Activated T-helper 1 cell treated with Interleukin-2 at 50 U/mL for 16 hours (primary cell): ENCODE results near the gene TMEM107.
"Not testable (repeated sequence)": the region's sequence is repeated elsewhere in the genome, so short reads cannot be mapped to it uniquely, and the experiment has no call there.

Experiments
- DNase-seq: peaks from one replicate; pipeline ENCODE4 v3.0.0-alpha.2; 2020; ENCODE audit warnings: low read depth

TMEM107 gene

DNA sequence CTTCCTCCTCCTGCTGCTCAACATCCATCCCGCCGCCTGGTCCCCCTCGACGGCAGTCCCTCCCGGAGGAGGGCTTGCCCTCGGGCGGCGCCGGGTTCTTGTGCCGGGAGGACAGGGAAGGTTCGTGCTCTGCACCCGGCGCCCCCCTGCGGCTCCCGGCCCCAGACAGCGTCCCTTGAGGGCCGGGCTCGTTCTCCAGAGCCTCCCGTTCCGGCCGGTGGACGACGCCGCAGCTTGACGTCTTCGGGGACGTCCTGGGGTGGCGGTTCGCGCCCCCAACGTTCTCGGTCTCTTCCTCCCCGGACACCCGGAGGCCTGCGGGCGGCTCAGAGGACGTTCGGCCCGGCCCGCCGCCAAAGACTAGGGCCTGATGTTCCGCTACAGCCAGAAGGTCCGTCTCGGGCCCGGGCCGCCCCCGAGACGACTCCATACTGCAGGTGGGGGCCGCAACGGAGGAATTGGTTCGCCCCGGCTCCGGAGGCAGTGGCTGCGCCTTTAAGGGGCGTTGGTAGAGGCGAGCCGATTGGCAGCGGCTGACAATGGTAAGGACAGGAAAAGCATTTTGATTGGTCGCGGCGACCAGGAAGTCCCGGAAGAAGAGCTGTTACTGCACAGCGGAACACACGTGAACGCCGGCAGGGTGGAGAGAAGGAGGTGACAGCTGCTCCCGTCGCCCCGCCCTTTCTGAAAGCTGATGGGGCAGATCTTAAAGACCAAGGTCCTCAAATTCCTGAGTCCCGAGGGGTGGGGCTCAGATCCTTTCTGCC lies 13.7 kb upstream of the TMEM107 start, which contains the start of gene BORCS6:
Gene BORCS6, minus strand, starts transcription at position 470 of the 767 bp plus-strand sequence. Its CDS starts 40 bp downstream, at position 430.
- peak; percentile 90 for DNase-seq

DNA sequence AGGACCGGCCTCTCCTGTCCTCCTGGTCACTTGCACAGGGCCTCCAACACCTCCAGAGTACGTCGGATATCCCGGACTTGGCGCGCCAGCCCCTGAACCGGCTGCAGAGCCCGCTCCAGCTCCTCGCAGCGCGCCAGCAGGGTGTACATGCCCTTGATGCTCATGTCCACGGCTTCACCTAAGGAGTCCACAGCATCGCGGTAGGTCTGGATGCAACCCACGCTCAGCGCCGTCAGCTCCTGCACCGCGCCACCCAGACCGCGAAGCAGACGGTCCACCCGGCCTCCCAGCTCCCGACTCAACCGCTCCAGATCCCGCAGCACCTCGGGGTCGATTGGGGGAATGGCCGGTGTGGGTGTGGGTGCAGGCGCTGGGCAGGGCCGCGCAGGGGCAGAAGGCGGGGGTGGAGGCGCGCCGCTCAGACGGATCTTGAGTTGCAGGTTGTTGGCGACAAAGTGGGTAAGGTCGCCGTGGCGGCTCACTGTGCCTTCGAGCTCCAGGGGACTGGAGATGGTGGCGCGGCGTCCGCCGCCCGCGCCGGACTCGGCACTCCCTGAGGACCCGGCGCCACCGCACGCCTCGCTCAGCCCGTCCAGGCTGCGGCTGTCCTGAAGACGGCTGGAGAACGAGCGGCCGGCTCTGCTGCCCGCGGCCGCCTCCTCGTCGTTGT lies 13.0 kb upstream of the TMEM107 start:
- DNase-seq: no peak

DNA sequence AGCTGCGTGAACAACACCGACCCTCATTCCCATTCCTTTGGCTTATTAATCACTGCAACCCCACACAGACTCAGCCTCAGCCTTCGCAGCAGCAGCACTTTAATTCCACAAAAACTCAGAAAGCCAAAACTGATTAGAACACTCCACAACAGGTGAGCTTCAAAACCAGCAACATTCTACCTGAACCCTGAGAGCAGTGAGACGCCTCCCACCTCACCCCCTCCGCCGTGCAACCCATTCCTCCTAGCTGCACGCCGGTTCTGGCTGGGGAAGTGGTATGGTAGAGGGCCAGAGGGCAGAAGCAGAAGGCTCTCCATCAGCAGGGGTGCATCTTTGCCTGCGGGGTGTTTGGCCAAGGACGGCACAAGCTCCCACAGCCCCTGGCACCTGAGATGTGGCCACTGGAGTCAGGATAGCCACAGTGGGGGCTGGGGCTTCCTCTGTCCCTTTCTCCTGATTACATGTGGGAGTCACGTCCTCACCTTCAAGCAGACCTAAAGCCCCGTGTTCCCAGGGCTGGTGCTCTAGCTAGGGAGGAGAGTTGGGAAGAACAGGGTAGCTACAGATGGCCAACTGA lies 12.2 kb upstream of the TMEM107 start:
- DNase-seq: no peak

DNA sequence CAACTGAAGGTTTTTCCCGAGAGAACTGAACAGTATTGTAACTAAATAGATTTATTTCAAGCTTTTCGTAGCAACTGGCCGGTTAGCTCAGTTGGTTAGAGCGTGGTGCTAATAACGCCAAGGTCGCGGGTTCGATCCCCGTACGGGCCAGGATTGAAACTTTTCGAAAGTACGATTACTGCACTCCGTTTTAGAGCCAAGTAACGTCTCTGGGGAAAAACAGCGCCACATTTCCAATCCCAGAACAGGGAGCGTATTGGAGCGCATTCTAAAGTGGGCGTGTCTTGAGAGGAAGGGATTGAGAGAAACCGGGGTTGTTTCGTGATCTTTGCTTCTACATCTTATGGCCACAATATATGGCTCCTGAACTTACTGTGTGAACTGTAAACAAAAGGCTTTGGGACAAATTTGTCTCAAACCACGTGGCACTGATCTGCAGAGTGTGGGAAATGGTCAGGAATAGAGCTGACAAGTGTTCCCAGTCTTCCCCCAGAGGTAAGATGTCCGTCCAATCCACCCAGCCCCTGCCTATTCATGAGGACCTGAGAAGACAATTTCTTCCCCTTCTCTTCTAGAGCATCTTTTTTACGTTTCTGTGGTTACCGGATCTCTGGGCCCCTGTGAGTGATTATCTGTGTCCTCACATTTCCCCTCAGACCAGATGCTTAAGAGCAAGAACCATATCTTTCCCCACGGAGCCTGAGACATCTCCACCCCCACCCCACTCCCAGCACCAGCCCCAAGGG lies 11.5 kb upstream of the TMEM107 start:
- DNase-seq: peak; percentile 69

DNA sequence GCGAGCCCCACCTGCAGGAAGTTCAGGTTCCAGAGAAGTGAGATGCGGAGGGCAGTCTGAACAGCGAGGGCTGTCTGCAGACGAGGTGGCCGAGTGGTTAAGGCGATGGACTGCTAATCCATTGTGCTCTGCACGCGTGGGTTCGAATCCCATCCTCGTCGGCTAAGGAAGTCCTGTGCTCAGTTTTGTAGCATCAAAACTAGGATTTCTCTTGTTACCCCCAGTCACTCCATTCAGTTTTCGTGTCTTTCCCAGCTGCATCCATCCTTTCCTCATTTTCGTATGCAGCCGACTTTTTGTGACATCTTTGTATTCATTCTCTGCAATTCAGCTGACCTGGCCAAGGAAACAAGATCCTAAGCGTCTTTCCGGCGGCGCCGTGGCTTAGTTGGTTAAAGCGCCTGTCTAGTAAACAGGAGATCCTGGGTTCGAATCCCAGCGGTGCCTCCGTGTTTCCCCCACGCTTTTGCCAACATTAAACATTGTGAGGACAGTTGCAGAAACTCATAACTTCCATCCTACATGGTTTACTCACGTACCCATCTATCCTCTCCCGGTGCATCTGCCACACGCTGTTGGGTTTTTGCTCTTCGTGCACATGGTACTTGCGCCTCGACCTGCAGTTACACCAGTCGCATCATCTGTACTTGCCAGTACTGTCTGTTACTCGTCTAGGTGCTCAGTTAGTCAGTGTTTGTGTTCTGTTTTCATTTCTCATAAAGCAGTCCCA lies 10.8 kb upstream of the TMEM107 start:
- peak; percentile 79 for DNase-seq

DNA sequence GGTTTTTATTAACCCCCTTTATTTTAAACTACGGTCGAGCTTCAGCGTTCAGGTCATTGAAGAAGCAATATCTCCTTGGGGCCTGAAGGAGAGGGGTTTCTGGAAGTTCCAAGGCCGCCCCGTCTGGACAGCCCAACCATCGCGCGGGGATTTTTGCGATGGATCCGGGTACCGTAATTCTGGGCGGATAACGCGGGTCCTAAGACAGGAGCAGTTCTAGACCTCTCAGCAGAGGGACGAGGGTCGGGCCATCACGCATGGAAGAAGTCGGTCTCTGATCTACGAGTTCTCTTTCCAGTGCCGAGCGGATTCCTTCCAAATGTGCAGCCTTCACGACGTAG lies 10.2 kb upstream of the TMEM107 start:
- no peak for DNase-seq

DNA sequence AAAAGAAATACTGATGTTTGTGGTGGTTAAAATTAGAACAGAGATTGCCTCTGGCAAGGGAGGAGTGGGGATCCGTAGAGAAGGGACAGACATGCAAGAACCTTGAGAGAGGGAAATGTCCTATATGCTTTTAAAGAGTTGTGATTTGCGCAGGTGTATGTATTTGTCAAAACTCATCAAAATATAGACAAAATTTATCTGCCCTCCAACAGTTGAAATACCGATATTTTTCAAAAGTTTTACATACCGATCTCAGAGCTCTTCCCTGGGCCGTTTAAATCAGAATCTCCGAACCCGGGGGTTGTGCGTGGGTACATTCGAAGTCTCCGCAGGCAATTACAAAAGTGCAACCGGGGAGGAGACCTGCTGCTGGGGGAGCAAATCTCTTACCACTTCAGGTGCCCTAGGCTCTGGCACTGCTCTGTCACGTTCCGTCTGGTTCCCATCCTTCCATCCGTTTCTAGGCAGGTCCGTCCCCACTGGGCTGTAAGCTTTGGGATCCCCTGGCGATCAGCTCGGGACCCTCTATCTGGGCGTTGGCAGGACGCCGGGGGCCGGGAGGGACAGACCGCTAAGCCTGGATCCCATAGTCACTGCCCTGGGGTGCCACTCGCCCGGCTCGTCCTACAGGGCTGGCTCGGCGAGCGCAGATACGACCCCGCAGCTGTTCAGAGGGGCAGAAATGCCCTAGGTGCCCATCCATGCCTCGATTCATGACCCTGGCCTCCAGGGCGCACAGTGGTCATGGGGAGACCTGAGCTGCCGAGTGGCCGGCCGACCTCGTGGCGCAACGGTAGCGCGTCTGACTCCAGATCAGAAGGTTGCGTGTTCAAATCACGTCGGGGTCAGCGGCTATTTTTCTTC lies 9.6 kb upstream of the TMEM107 start:
- DNase-seq: peak; percentile 83

DNA sequence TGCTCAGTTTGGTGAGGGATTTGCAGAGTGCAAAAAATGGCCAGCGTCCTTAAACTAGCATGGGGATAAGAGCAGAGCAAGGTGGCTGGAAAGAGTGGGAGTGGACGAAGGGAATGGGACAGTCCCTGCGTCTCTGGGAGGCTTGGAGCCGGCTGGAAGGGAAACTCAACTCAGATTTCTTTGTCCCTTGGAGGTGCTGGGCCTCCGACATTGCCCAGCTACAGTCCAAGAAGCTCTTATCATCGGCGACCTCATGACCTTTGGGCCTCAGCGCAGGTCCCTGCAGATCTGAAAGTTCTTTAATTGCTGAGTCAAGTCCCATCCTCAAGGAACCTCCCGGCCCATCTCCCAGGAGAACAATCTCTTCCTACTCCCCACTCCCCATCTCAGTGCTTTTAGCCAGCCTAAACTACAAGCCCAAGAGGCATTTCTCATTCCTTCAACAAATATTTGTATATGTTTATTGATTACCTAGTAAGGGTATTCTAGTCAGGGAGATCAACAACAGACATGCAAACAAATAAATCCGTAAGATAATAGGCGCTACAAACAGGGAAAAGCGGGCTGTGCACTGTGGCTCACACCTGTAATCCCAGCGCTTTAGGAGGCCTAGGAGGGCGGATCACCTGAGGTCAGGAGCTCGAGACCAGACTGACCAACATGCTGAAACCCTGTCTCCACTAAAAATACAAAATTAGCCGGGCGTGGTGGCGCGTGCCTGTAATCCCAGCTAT lies 985 bp upstream of the TMEM107 start:
- DNase-seq: no peak

DNA sequence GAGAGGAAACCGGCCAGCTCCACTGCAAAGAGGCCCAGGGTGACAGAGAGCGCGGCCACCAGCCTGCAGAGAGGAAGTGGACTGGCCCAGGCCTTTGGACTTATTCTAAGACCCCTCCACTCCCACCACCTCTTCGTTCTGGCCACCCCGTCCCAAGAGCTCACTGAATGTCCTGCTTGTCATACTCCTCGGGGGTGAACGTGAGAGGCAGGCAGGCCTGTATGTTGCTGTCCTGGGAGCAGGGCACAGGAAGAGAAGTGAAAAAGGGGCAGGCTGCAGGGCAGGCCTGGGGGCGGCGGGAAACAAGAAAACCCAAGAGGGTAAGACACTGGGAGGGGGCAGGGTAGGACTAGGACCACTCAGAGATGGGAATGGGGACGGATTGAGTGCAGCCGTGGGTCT lies 384 bp downstream of the TMEM107 start:
- DNase-seq: no peak

DNA sequence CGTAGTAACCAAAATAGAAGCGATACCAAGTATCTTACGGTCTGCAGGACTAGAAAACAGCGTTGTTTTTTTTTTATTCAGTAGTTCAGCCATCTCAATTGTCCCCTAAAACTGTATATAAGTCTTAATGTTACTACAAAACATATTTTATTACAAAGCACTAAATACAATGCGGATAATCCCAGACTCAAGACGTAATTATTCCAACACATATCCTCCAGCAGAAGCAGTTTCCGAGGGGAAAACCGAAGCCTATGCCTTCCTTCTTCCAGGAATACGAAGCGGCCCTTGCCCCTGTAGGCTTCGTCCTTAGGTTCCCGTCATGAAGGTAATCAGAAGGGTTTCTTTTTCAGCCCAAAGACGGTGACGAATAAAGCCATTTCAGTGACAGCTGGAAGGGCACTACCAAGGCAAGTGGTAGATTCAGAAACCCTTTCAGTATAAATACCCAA lies 2.3 kb downstream of the TMEM107 start:
- DNase-seq: no peak

DNA sequence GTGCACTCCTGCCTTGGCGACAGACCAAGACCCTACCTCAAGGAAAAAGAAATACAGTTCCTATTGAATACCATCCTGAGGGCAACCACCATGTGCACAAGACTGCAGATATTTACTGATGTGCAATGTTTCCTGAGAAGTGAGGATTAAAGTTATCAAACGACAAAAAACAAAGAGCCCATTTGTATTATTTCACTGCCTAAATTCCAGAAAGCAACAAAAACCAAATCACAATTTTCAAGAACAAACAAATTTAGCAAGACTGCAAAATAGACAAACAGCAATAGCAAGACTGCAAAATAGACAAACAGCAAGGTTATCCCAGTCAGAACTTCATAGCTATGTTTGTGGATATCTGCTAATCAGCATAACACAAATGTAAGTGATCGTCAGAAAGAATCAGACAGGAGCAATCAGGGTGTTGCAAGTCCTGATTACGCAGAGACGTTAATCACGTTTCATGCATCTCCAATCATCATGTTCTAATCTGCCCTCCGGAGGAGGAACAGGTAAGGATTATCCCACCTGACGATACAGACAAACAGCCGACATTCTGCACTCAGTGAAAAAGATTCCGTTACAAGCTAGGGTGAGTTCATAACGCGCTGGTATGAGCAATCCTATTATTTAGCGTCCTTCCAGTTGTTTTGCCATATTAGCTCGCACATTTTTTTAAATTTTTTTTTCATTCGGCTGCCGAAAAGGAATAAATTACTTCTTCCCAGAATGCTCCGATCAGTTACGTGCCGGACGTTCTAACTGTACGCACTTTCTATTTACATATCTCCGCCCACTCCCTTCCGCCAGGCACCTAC lies 2.9 kb downstream of the TMEM107 start:
- no peak for DNase-seq

DNA sequence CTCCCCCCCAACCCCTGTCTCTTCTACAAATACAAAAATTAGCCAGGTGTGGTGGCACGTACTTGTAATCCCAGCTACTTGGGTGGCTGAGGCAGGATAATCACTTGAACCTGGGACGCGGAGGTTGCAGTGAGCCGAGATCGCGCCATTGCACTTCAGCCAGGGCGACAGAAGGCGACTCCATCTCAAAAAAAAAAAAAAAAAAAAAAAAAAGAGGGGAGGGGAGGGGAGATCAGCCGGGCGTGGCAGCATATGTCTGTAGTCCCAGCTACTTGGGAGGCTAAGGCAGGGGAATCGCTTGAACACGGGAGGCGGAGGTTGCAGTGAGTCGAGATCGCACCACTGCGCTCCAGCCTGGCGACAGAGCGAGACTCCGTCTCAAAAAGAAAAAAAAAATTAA lies 6.0 kb downstream of the TMEM107 start:
- not testable (repeated sequence) for DNase-seq

DNA sequence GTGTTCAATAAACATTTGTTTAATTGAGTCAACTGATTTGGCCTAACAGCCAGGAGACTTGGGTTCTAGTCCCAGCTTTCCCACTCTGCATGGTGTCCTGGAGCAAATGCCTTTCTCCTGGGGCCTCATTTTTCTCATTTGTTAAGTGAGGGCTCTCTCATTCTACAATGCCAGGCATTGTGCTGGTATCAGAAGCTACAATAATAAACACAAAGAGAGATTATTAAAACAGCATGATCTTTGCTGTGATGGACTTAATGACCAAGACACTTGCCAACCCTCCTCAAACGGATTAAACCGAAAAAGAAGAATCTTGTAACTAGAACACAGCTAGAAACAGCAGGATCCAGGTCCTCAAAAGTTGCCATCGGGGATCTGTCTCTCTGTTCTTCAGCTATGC lies 8.7 kb downstream of the TMEM107 start:
- no peak for DNase-seq

DNA sequence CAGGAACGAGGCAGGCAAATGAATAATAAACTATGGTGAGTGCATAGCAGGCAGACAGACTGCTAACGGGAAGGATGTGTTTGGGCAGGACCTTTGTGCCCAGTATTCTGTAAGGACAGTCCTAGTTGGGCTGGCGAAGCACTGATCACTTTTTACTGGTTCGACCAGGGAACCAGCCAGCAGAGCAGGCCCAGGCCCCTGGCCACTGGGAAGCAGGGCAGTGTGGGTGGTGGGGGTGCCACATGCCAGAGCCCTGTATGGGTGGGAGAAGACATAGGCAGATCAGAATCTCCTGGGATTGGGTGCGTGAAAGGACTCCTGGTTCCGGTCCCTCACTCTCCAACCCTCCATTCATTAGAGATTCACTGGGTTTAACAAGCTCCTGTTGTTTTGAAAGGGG lies 9.4 kb downstream of the TMEM107 start:
- no peak for DNase-seq

DNA sequence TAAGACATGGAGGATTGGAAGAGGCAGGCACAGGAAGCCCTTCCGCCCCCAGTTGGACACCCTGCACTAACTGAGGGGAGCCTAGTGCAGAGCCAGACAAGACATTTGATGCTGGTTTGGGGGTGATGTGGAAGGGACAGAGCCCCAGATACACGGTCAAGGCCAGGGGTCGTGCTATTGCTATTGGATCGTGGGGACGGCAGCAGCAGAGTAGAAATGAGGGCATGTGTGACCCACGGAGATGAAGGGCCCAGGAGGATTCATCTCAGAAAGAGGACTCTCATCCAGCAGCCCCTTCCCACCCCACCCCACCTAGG lies 11.4 kb downstream of the TMEM107 start:
- no peak for DNase-seq

DNA sequence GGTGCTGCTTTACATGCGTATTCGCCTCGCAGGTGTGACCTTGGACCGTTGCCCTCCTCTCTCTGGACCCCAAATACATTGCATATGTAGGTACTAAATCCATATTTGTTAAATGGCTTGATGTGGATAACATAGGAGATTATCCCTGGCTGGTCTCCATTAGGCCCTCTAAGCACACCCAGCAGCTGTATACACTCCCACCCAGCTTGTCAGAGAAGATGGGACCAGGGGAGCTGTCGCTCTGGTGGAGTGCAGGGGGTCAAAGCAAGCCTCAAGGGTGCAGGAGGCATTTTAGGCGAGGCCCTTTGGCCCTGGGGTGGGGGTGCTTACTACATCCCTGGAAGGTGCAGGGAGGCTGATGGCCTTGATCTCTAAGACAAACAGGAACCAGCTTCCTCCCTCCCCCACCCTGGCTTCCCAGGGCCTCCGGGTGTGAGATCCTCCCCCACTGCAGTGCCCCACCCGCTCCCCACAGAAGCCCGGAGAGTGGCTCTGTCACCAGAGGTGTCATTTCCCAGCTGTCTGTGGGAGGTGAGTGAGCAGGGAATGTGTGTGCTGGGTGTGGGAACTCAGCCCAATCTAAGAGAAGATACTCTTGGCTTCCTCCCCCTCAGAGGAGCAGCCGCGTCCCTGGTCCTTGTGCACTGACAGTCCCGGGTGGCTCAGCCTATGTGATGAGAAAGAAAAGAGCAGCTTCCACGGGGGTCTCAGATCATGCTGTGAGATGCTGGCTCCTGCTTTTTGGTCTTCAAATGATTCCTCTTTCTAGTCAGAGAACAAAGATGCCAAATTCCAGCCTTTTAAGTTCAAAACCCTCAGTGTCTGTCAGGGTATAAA lies 12.0 kb downstream of the TMEM107 start:
- DNase-seq: peak; percentile 66

DNA sequence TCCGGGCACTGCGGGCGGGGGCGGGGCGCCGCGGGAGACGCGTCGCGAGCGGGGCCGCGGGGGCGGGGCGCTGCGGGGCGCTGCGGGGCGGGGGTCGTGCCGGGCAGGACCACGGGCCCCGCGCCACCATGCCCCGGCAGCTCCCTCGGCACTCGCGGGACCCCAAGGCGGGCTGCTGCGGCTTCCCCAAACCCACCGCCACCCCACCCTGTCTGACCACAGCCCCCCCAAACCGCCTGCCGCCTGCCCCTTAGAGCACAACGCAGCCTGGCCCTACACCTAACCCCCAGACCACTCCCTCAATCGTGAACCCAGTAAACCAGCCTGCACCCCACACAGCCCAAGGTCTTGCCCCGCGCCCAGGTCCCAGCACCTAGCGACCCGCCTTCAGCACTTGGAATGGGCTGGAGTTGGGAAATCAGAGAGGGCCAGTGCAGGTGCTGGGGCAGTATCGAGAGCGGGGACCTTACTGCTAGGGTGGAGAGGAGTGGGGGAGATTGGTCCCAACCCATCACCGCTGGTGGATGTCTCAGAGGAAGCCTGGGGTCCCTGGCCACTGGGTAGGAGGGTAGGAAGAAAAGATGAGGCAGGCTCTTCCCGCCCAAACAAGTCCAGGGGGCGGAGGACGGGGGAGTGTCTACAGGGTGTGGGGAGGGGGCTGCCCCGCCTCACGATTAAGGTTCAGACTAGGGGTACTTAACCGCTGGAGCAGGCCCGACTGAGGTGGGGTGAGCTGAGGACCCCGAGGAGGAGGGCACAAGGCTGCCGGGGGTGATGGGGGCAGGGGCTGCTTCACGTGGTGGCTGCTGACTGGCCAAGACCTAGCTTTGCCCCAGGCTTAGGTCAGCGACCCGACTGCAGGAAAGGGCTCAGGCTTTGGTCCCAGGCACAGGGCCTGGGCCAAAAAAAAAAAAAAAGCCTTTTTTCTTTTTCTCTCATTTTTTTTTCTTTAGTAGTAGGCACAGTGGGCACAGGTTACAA lies 12.9 kb downstream of the TMEM107 start:
- DNase-seq: no peak
